ENCODE data around the gene ABCC3. TPM values are rescaled to one million over a fixed set of nuclear protein-coding genes. Genes with fewer than 3 reads are reported as not detected.

ABCC3 gene
- total and polyA plus RNA-seq, 2 donors (not counting 3 experiments of a cell fraction or from before 2014, with no cell fraction given) = 1.1 to 2.6 TPM

DNA sequence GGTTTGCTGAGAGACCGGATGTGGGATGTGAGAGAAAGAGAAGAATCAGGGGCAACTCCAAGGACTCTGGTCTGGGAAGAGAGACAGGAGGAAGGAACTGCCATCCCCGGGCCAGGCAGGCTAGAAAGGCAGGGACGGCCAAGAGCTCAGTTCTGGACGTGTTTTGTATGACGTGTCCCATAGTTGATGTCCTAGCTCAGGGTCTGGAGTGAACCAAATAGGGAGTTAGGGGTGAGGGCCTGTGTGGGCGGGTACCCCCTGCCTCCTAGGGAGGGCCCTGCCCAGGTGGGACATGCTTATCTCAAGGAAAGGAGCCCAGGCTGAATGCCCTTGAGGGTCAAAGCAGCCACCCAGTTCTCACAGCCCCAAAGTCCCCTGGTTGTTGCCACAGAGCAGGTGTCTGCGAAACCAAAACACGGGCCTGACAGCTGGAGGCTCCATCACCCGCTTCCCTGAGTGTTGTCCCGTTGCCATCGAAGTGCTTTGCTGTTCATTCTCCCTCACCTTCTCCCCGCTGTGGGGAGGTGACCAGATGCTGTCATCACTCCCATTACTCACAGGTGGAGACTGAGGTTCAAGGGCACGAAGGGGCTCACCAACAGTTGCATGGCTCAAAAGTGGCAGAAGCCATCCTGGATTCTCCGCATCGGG is 7.5 kb downstream of the ABCC3 start:
- Histone ChIP-seq H2AFZ (ENCODE audit: low read depth, low read length) (no peak overlapping the region), H3K27me3 (ENCODE audit: control insufficient read depth in 2 of 2, insufficient read depth in 2 of 2, low read length in 2 of 2) (no peaks in the 10 kb centered on the region), H4K20me1 (replicated peaks; ENCODE audit: control insufficient read depth, extremely low read depth, insufficient read depth, low read length) (no peaks in the 10 kb centered on the region), H3K4me2 (ENCODE audit: insufficient read depth, low read length) (no peak overlapping the region), H3K4me1 (ENCODE audit: control insufficient read depth, extremely low read depth, insufficient read depth, low read length) (peaks cover 37% of the 10 kb centered on the region), H3K79me2 (ENCODE audit: control insufficient read depth, insufficient read depth, low read length) (no peaks in the 10 kb centered on the region), H3K9ac (replicated peaks; ENCODE audit: extremely low read depth, insufficient read depth, low read length) (no peak overlapping the region), H3K36me3 (ENCODE audit: control insufficient read depth in 2 of 2, extremely low read depth in 1 of 2, insufficient read depth in 2 of 2, low read length in 2 of 2) (no peaks in the 10 kb centered on the region), H3K27ac (ENCODE audit: insufficient read depth, low read depth, low read length) (no peak overlapping the region), H3K4me3 (replicated peaks in 1 of 3; ENCODE audit: insufficient read depth in 1 of 3, low read depth in 1 of 3, low read length in 3 of 3) (no peak overlapping the region), H3K9me3 (replicated peaks; ENCODE audit: control insufficient read depth, insufficient read depth, low read length) (no peaks in the 10 kb centered on the region), H3K9me1 (replicated peaks; ENCODE audit: control insufficient read depth, extremely low read depth, insufficient read depth, low read length) (no peaks in the 10 kb centered on the region)
- dilution Hi-C loops (cut with MboI; ENCODE audit: extremely low pct_ligation_motif_present, low sequenced_read_pairs) = no loop called here
- no TSS peak for BruUV-seq (replicated peaks)
- intact Hi-C loops (cut with micrococcal nuclease) = no loop called here
- no peak for DNase-seq (ENCODE audit: low read depth, low spot score)
- CTCF ChIA-PET = interaction anchor here (1.3 to 7.0 kb wide), 9 partner anchors 9 to 141 kb away, joined by 3 to 96 read pairs (median 4); no protein-coding TSS in a partner anchor
- no peak for FAIRE-seq
- POLR2A ChIA-PET = no interaction called here
- TF ChIP-seq JUN (IDR thresholded peaks at IDR 0.05; ENCODE audit: borderline replicate concordance, insufficient read depth, insufficient read length, low read depth) = no peak
- TF ChIP-seq, protein P1, sequence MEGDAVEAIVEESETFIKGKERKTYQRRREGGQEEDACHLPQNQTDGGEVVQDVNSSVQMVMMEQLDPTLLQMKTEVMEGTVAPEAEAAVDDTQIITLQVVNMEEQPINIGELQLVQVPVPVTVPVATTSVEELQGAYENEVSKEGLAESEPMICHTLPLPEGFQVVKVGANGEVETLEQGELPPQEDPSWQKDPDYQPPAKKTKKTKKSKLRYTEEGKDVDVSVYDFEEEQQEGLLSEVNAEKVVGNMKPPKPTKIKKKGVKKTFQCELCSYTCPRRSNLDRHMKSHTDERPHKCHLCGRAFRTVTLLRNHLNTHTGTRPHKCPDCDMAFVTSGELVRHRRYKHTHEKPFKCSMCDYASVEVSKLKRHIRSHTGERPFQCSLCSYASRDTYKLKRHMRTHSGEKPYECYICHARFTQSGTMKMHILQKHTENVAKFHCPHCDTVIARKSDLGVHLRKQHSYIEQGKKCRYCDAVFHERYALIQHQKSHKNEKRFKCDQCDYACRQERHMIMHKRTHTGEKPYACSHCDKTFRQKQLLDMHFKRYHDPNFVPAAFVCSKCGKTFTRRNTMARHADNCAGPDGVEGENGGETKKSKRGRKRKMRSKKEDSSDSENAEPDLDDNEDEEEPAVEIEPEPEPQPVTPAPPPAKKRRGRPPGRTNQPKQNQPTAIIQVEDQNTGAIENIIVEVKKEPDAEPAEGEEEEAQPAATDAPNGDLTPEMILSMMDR (IDR thresholded peaks at IDR 0.05; ENCODE audit: extremely low read depth in 1 of 2, insufficient read depth in 1 of 2, low read depth in 1 of 2, low read length in 2 of 2) = no peak
- no peak for TF ChIP-seq POLR2AphosphoS5 (IDR thresholded peaks at IDR 0.05; ENCODE audit: insufficient read depth, low read depth, low read length)
- no peak for TF ChIP-seq MYC (IDR thresholded peaks at IDR 0.05; ENCODE audit: low read depth, low read length)
- TF ChIP-seq, protein P2, sequence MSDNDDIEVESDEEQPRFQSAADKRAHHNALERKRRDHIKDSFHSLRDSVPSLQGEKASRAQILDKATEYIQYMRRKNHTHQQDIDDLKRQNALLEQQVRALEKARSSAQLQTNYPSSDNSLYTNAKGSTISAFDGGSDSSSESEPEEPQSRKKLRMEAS (IDR thresholded peaks at IDR 0.05; ENCODE audit: insufficient read depth, insufficient read length) = no peak

Data from endothelial cell of umbilical vein (primary cell).